ENCODE results near the gene INTS3. TPM values are rescaled to one million over a fixed set of nuclear protein-coding genes. Genes with fewer than 3 reads are reported as not detected.

The INTS3 gene
- total and polyA plus RNA-seq, 9 of the 15 experiments (the other 6 are each of a cell fraction or from before 2014, with no cell fraction given), result 6.3 to 24.1 (median 14.3) TPM

- TF ChIP-seq SNIP1 (IDR thresholded peaks at IDR 0.05; ENCODE audit: low read depth), result no peak
- TF ChIP-seq ZNF253 (CRISPR knock-in tag; conservative IDR thresholded peaks at IDR 0.05), result no peak
- no peak for TF ChIP-seq FOXK1 (CRISPR knock-in tag; IDR thresholded peaks at IDR 0.05; ENCODE audit: borderline replicate concordance)
- peak; percentile 50; the same call in 1 of the 2 replicates for TF ChIP-seq EP300 (IDR thresholded peaks at IDR 0.05; ENCODE audit: low read length)
- TF ChIP-seq ZZZ3 (IDR thresholded peaks at IDR 0.05), result no peak
- TF ChIP-seq STAT5A (IDR thresholded peaks at IDR 0.05; ENCODE audit: borderline replicate concordance, low read length), result peak; percentile 64; the same call in 1 of the 2 replicates
- TF ChIP-seq RCOR1 (IDR thresholded peaks at IDR 0.05; ENCODE audit: borderline replicate concordance in 1 of 2, low read depth in 2 of 2, low read length in 2 of 2), result peak in 1 of 2 experiments; percentile 89; a peak in 3 of 4 replicates
- TF ChIP-seq DLX4 (CRISPR knock-in tag; IDR thresholded peaks at IDR 0.05), result no peak
- no peak for TF ChIP-seq JUN (IDR thresholded peaks at IDR 0.05; ENCODE audit: borderline replicate concordance, low read depth, low read length)
- no peak for TF ChIP-seq JUN (CRISPR knock-in tag; IDR thresholded peaks at IDR 0.05; ENCODE audit: borderline replicate concordance)
Measured at GRCh38 chr1:153778824-153779519, 51.1 kb downstream of the INTS3 start (continued).

Data from K562 (cell line).